HepG2 (cell line): ENCODE data around the gene SMTNL2. TPM values are rescaled to one million over a fixed set of nuclear protein-coding genes. Genes with fewer than 3 reads are reported as not detected.

Experiments used
- ATAC-seq: fragments of 200-7000 bp; cut with Tn5 transposase; 3 replicates; pipeline ENCODE4 v1.9.1; 2020; ENCODE audit warnings: mild to moderate bottlenecking, moderate library complexity
- BruUV-seq: library from RNA; stranded (reverse); fragments of 400-500 nt; replicated peaks from 2 replicates; lab custom pipeline; 2021; lab: Mats Ljungman, UMichigan
- CTCF ChIA-PET: fragments of 300-600 bp; formaldehyde crosslinking; extraction: SDS; loops from one replicate; lab custom pipeline; 2021; ENCODE audit warnings: low total read pairs, inconsistent platforms, low intra/inter-chr PET ratio; lab: Yijun Ruan, JAX
- POLR2A ChIA-PET: fragments of 350-600 bp; sonication (Branson Sonifier 250); formaldehyde crosslinking; loops from one replicate; lab custom pipeline; 2020; ENCODE audit warnings: antibody characterized with exemption, inconsistent platforms; lab: Yijun Ruan, JAX
- DNase-seq: peaks from one replicate; pipeline ENCODE4 v3.0.0-alpha.2; 2015; ENCODE audit warnings: low spot score
- FAIRE-seq: peaks from 3 replicates; lab custom pipeline; 2011; peaks lifted over from hg19 to GRCh38; lab: Jason Lieb, UNC
- H2AFZ ChIP-seq: one replicate; pipeline ENCODE4 v1.6.1; 2011; ENCODE audit warnings: low read length, inconsistent platforms
- H3K27ac ChIP-seq: fragments of 300-600 bp; 3 replicates; pipeline ENCODE4 v1.8.0; 2011; ENCODE audit warnings: mixed run types, mild to moderate bottlenecking, mixed read lengths, low read length, inconsistent platforms; ENCODE audit not compliant: insufficient read depth; ENCODE audit errors: extremely low read length
- H3K27me3 ChIP-seq, 2 experiments: fragments of 200-600 bp in 1 of 2; 2 replicates in 1 of 2; 3 replicates in 1 of 2; pipeline versions ENCODE4 v1.6.0 to v1.8.0; 2011; ENCODE audit warnings: low read length in 2 of 2, mild to moderate bottlenecking in 2 of 2, moderate library complexity in 2 of 2, inconsistent platforms in 1 of 2; ENCODE audit not compliant: insufficient read depth in 2 of 2, control insufficient read depth in 1 of 2
- H3K36me3 ChIP-seq, 2 experiments: fragments of 200-600 bp in 1 of 2; replicated peaks in 1 of 2; 2 replicates in 1 of 2; 3 replicates in 1 of 2; pipeline versions ENCODE4 v1.5.1 to v1.8.0; 2011; ENCODE audit warnings: low read length in 2 of 2, inconsistent platforms in 1 of 2; ENCODE audit not compliant: insufficient read depth in 2 of 2, control insufficient read depth in 1 of 2
- H3K4me1 ChIP-seq: 2 replicates; pipeline ENCODE4 v1.5.1; 2012; ENCODE audit warnings: low read length, inconsistent platforms; ENCODE audit not compliant: insufficient read depth
- H3K4me2 ChIP-seq: 2 replicates; pipeline ENCODE4 v1.6.0; 2011; ENCODE audit warnings: low read depth, low read length, inconsistent platforms
- H3K4me3 ChIP-seq, 3 experiments: fragments of 200-600 bp in 1 of 3; sonication (generic), shearing (Covaris generic) in 1 of 3; replicated peaks in 1 of 3; 2 replicates each; pipeline ENCODE4 v1.5.1; 2011 to 2016; ENCODE audit warnings: low read length in 3 of 3, inconsistent platforms in 2 of 3, low read depth in 2 of 3, mild to moderate bottlenecking in 2 of 3, control low read depth in 1 of 3, mixed read lengths in 1 of 3; ENCODE audit not compliant: insufficient read depth in 1 of 3
- H3K79me2 ChIP-seq: one replicate; pipeline ENCODE4 v1.6.1; 2011; ENCODE audit warnings: low read length, inconsistent platforms; ENCODE audit not compliant: insufficient read depth
- H3K9ac ChIP-seq: 2 replicates; pipeline ENCODE4 v1.6.0; 2011; ENCODE audit warnings: mild to moderate bottlenecking, low read depth, low read length, inconsistent platforms; ENCODE audit not compliant: insufficient read depth
- H3K9me3 ChIP-seq: 2 replicates; pipeline ENCODE4 v1.5.1; 2012; ENCODE audit warnings: mild to moderate bottlenecking, low read length
- H4K20me1 ChIP-seq: 2 replicates; pipeline ENCODE4 v1.6.0; 2011; ENCODE audit warnings: inconsistent platforms, mild to moderate bottlenecking, low read length, moderate library complexity; ENCODE audit not compliant: insufficient read depth
- BCLAF1 ChIP-seq: fragments of 450-650 bp; IDR thresholded peaks from 2 replicates; pipeline ENCODE4 v1.6.1; 2017; ENCODE audit warnings: mild to moderate bottlenecking
- PCBP1 ChIP-seq: fragments of 200-400 bp; formaldehyde crosslinking; IDR thresholded peaks from 2 replicates; pipeline ENCODE4 v1.6.1; 2017; ENCODE audit warnings: mild to moderate bottlenecking, low read depth, low read length, borderline replicate concordance
- ZNF281 ChIP-seq: sonication (generic); formaldehyde crosslinking; IDR thresholded peaks from 2 replicates; pipeline ENCODE4 v1.4.0; 2020; ENCODE audit warnings: missing genetic modification reagents, borderline replicate concordance
- ZNF468 ChIP-seq: sonication (generic); formaldehyde crosslinking; IDR thresholded peaks from 2 replicates; pipeline ENCODE4 v1.8.0; 2022; ENCODE audit warnings: mild to moderate bottlenecking, moderate library complexity, missing genetic modification reagents
- WGBS: methylation state at CpG from one replicate; pipeline ENCODE4 v1.1.6; 2017; ENCODE audit warnings: low lambda C conversion rate; 5-methylcytosine and 5-hydroxymethylcytosine counted together
- in situ Hi-C: cut with HindIII; loops from 2 replicates; pipeline ENCODE4 v1.10.0; 2017; ENCODE audit warnings: low pct_unique_long_range_greater_than_20kb; ENCODE audit not compliant: extremely low pct_ligation_motif_present
- intact Hi-C: fragments of 100-400 bp; cut with micrococcal nuclease; formaldehyde crosslinking; loops from one replicate; pipeline ENCODE4 v1.10.0; 2022; ENCODE audit not compliant: unreplicated experiment
- polyA plus RNA-seq, 8 experiments: library from polyadenylated mRNA; depleted of rRNA in 3 of 8; stranded (reverse) in 7 of 8; unstranded in 1 of 8; fragments of >200 nt; fragmentation: Illumina TruSeq in 4 of 8; extraction: Trizol in 4 of 8; gene quantifications; 2 replicates each; pipeline versions ENCODE4 v1.2.1 to v1.2.3, GENCODE V29; 2011 to 2016; ENCODE audit warnings: low read depth in 4 of 8, missing spikeins in 1 of 8, mixed read lengths in 1 of 8; ENCODE audit not compliant: insufficient read depth in 1 of 8
- total RNA-seq, 5 experiments: library from RNA; depleted of rRNA; stranded (reverse); fragments of >200 nt; fragmentation: Illumina TruSeq; extraction: Trizol; gene quantifications; 2 replicates each; pipeline ENCODE4 v1.2.3, GENCODE V29; 2016; ENCODE audit warnings: low read depth in 1 of 5

The SMTNL2 gene
- total and polyA plus RNA-seq, 2 of the 13 experiments (the other 11 are each of a cell fraction or from before 2014, with no cell fraction given): 0.41 to 5.1 TPM

- ATAC-seq: no peak
- Histone ChIP-seq H3K4me2 (peak overlapping the region; percentile 15; the same call in 1 of the 2 replicates), H3K27ac (no peak overlapping the region), H3K4me1 (peaks cover 64% of the 10 kb centered on the region), H2AFZ (no peak overlapping the region), H3K36me3 (no peaks in the 10 kb centered on the region), H3K79me2 (no peaks in the 10 kb centered on the region), H4K20me1 (no peaks in the 10 kb centered on the region), H3K9me3 (no peaks in the 10 kb centered on the region), H3K4me3 (no peak overlapping the region), H3K27me3 (peaks cover 2 to 47% of the 10 kb centered on the region in 2 experiments; a peak in 4 of 5 replicates), H3K9ac (no peak overlapping the region)
- TF ChIP-seq PCBP1: peak; percentile 62; the same call in 1 of the 2 replicates
- TF ChIP-seq ZNF468 (CRISPR knock-in tag): no peak
- TF ChIP-seq ZNF281 (CRISPR knock-in tag): peak; percentile 51; the same call in 1 of the 2 replicates
- no peak for TF ChIP-seq BCLAF1
- no peak for FAIRE-seq
- in situ Hi-C loops (no loop called here), intact Hi-C loops (loop anchor here (2.0 kb wide), 1 partner anchor 15 kb away; no protein-coding TSS in a partner anchor)
- no peak for DNase-seq
- ChIA-PET POLR2A (no interaction called here), CTCF (no interaction called here)
- WGBS: 46% methylated on average over 2 of the region's 7 CpGs
- BruUV-seq: no TSS peak
Observed at GRCh38 chr17:4582101-4582501, 2.2 kb upstream of the SMTNL2 start.
